DMS 273 (cell line): ENCODE measurements around the gene SPIRE1.

Experiments
- DNase-seq: peaks from one replicate; lab custom pipeline; 2025; ENCODE audit not compliant: unreplicated experiment; lab: John Stamatoyannopoulos, UW

The SPIRE1 gene

GRCh38 chr18:12497296-12497695 is 160.6 kb downstream of the SPIRE1 start:
- DNase-seq: no peak

- DNase-seq: no peak
Measured at GRCh38 chr18:12492907-12493306, 165.0 kb downstream of the SPIRE1 start.

GRCh38 chr18:12491611-12492435 is 166.1 kb downstream of the SPIRE1 start:
- no peak for DNase-seq

GRCh38 chr18:12485479-12486105 is 172.3 kb downstream of the SPIRE1 start:
- no peak for DNase-seq

GRCh38 chr18:12481915-12482314 is 176.0 kb downstream of the SPIRE1 start:
- DNase-seq: peak; percentile 4

GRCh38 chr18:12479982-12480381 is 177.9 kb downstream of the SPIRE1 start:
- no peak for DNase-seq

GRCh38 chr18:12479536-12479935 is 178.4 kb downstream of the SPIRE1 start:
- DNase-seq: no peak

- peak; percentile 6 for DNase-seq
Measured at GRCh38 chr18:12478269-12479047, 179.4 kb downstream of the SPIRE1 start.

- DNase-seq: no peak
Measured at GRCh38 chr18:12477606-12478005, 180.3 kb downstream of the SPIRE1 start.

GRCh38 chr18:12476955-12477354 is 181.0 kb downstream of the SPIRE1 start:
- DNase-seq: no peak

- no peak for DNase-seq
Measured at GRCh38 chr18:12474876-12475275, 183.0 kb downstream of the SPIRE1 start.

- DNase-seq: no peak
Measured at GRCh38 chr18:12474146-12474545, 183.8 kb downstream of the SPIRE1 start.

GRCh38 chr18:12470382-12471075 is 187.4 kb downstream of the SPIRE1 start:
- DNase-seq: peak; percentile 64

GRCh38 chr18:12468445-12468844 is 189.5 kb downstream of the SPIRE1 start:
- DNase-seq: no peak

GRCh38 chr18:12464731-12465130 is 193.2 kb downstream of the SPIRE1 start:
- DNase-seq: no peak

- no peak for DNase-seq
Measured at GRCh38 chr18:12463191-12463590, 194.7 kb downstream of the SPIRE1 start.

- no peak for DNase-seq
Measured at GRCh38 chr18:12462242-12462641, 195.7 kb downstream of the SPIRE1 start.

GRCh38 chr18:12461326-12461725 is 196.6 kb downstream of the SPIRE1 start:
- no peak for DNase-seq

GRCh38 chr18:12460874-12461273 is 197.0 kb downstream of the SPIRE1 start:
- no peak for DNase-seq

GRCh38 chr18:12458771-12459170 is 199.1 kb downstream of the SPIRE1 start:
- no peak for DNase-seq

GRCh38 chr18:12456441-12456840 is 201.5 kb downstream of the SPIRE1 start:
- DNase-seq: peak; percentile 93
